ENCODE data around the gene KLHDC8A. TPM values are rescaled to one million over a fixed set of nuclear protein-coding genes. Genes with fewer than 3 reads are reported as not detected.
"Not testable (repeated sequence)": the region's sequence is repeated elsewhere in the genome, so short reads cannot be mapped to it uniquely, and the experiment has no call there.

KLHDC8A gene
- total and polyA plus RNA-seq, 2 of the 4 experiments (the other 2 are of a cell fraction): not detected

GRCh38 chr1:205365086-205365485, 8.4 kb upstream of the KLHDC8A start:
- H2AK9ac ChIP-seq (replicated peaks; ENCODE audit: low read depth, low read length, poor library complexity); H4K91ac ChIP-seq (ENCODE audit: insufficient read depth, low read depth, low read length); POLR2A ChIA-PET (ENCODE audit: unreplicated experiment); H3K9me1 ChIP-seq (ENCODE audit: insufficient read depth, low read length); H4K20me1 ChIP-seq (ENCODE audit: insufficient read depth, low read length); ATAC-seq (ENCODE audit: low read depth); H3K4me2 ChIP-seq (ENCODE audit: low read depth, low read length); H3K56ac ChIP-seq (ENCODE audit: extremely low read depth, insufficient read depth, low read length); H3K27ac ChIP-seq (ENCODE audit: insufficient read depth, low read length); H3K23ac ChIP-seq (ENCODE audit: low read depth, low read length); H2AFZ ChIP-seq (replicated peaks; ENCODE audit: low read length, poor library complexity); H3K14ac ChIP-seq (replicated peaks; ENCODE audit: low read depth, low read length); H3K4me1 ChIP-seq (ENCODE audit: control insufficient read depth, insufficient read depth, low read length); H3K9me3 ChIP-seq (ENCODE audit: control insufficient read depth, insufficient read depth, low read length); H3K36me3 ChIP-seq (ENCODE audit: control insufficient read depth, insufficient read depth, low read length); in situ Hi-C loops (cut with MboI; ENCODE audit: low sequenced_read_pairs); DNase-seq; H4K8ac ChIP-seq (ENCODE audit: low read depth in 2 of 2, low read length in 2 of 2); H4K5ac ChIP-seq (ENCODE audit: low read depth, low read length); dilution Hi-C loops (cut with HindIII; ENCODE audit: low sequenced_read_pairs, unreplicated experiment); H2BK20ac ChIP-seq (ENCODE audit: low read depth, low read length); H3K18ac ChIP-seq (ENCODE audit: low read depth, low read length); BruUV-seq (replicated peaks); intact Hi-C loops (cut with micrococcal nuclease); H3K9ac ChIP-seq (ENCODE audit: low read depth, low read length); H2BK15ac ChIP-seq (ENCODE audit: low read depth, low read length); H3K4me3 ChIP-seq (ENCODE audit: insufficient read depth, low read depth, low read length); H2AK5ac ChIP-seq (ENCODE audit: low read depth, low read length); H2BK5ac ChIP-seq (ENCODE audit: low read depth, low read length, poor library complexity, severe bottlenecking); H3K79me1 ChIP-seq (ENCODE audit: low read depth in 1 of 2, low read length in 2 of 2); H3K4ac ChIP-seq (ENCODE audit: low read depth, low read length); H2BK120ac ChIP-seq (ENCODE audit: low read depth, low read length): not testable (repeated sequence)
- H3K27me3 ChIP-seq (ENCODE audit: control insufficient read depth, insufficient read depth, low read length): peaks cover 18% of the 10 kb centered on the region
- CTCF ChIA-PET: interaction anchor here (2.2 kb wide), 1 partner anchor 11 kb away, joined by 11 read pairs; no protein-coding TSS in a partner anchor
- no CpG with 5 or more reads among the region's 8 CpGs for WGBS, 2 experiments (ENCODE audit: extremely low coverage in 2 of 2, insufficient read length in 1 of 2)

Measured in IMR-90 (cell line).